Activated T-cell treated with anti-CD3 and anti-CD28 coated beads for 1 hour (primary cell): ENCODE results near the gene BANP.
A peak's percentile ranks its signal among the peaks of the same experiment; 100 is the strongest.

Source experiments
- DNase-seq: peaks from one replicate; pipeline ENCODE4 v3.0.0-alpha.2; 2020; ENCODE audit warnings: low read depth

Gene BANP

GRCh38 chr16:87951552-87952538 lies 611 bp downstream of the BANP start:
- DNase-seq = no peak

GRCh38 chr16:87952751-87953150 lies 1.5 kb downstream of the BANP start:
- no peak for DNase-seq

- DNase-seq = no peak
Observed at GRCh38 chr16:87953308-87954215, 2.3 kb downstream of the BANP start.

GRCh38 chr16:87954361-87954760 lies 3.1 kb downstream of the BANP start:
- DNase-seq = no peak

- DNase-seq = no peak
Observed at GRCh38 chr16:87954826-87955225, 3.6 kb downstream of the BANP start.

GRCh38 chr16:87955302-87956097 lies 4.3 kb downstream of the BANP start:
- no peak for DNase-seq

- no peak for DNase-seq
Observed at GRCh38 chr16:87956098-87956364, 4.8 kb downstream of the BANP start.

GRCh38 chr16:87956365-87957231 lies 5.4 kb downstream of the BANP start:
- DNase-seq = peak; percentile 40

- no peak for DNase-seq
Observed at GRCh38 chr16:87957296-87958094, 6.3 kb downstream of the BANP start.

- DNase-seq = no peak
Observed at GRCh38 chr16:87958632-87959031, 7.4 kb downstream of the BANP start.

- no peak for DNase-seq
Observed at GRCh38 chr16:87959391-87959990, 8.3 kb downstream of the BANP start.

GRCh38 chr16:87960296-87960695 lies 9.1 kb downstream of the BANP start:
- DNase-seq = no peak

GRCh38 chr16:87960852-87961251 lies 9.6 kb downstream of the BANP start:
- DNase-seq = no peak

GRCh38 chr16:87961623-87962022 lies 10.4 kb downstream of the BANP start:
- no peak for DNase-seq

GRCh38 chr16:87963400-87963799 lies 12.2 kb downstream of the BANP start:
- peak; percentile 40 for DNase-seq

- no peak for DNase-seq
Observed at GRCh38 chr16:87964049-87964659, 12.9 kb downstream of the BANP start.

- no peak for DNase-seq
Observed at GRCh38 chr16:87965417-87965816, 14.2 kb downstream of the BANP start.

- DNase-seq = no peak
Observed at GRCh38 chr16:87966064-87966645, 14.9 kb downstream of the BANP start.

GRCh38 chr16:87966685-87967185 lies 15.5 kb downstream of the BANP start:
- DNase-seq = no peak
